Fibroblast of skin of right quadriceps (primary cell): ENCODE data around the gene CACNA1D.
"Not testable (repeated sequence)": the region's sequence is repeated elsewhere in the genome, so short reads cannot be mapped to it uniquely, and the experiment has no call there.

Source experiments
- DNase-seq: peaks from one replicate; pipeline ENCODE4 v3.0.0-alpha.2; 2013

CACNA1D gene

DNA sequence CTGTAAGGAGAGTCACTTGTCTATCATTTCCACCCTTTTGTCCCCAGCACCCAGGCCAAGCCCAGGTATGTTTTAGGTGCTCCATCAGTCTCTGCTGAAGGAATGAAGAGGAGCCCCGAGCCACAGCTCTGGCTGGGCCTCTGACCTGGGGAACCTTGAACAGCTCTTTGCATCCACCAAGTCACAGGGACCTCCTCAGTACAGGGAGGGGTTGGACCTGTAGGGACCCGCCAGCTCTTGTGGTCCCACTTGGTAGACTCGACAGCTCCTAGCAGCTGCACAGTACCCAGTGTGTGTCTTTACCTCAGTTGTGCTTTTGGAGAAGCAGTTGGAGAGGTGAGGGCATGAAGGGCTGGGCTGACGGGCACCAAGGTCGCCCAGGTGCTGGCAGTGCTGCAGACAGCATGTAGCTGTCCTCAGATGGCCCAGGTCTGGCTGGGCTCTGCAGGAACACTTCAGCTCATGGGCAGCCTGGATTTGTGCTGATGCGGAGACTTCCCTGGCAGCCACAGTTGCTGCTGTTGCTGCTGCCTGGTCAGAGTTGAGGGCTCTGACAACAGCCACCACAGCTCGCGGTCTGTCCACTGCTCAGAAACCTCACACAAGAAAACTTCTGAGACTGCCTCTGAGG, 123.6 kb downstream of the CACNA1D start:
- no peak for DNase-seq

DNA sequence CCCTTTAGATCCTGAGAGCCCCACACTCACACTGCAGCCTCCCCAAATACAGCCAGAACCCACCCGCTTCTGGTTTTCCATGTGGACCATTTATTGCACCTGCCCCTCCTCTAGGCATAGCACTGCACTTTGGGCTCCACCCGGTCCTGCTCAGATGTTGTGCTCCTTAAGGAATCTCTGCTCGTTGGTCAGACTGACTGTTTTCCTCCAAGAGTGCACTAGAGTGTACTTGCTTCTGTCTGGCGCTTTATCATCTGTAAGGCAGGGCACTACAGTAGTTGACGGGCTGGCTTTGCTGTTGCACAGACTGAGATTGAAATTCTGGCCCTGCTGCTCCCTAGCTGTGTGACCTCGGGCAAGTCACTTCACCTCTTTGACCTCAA, 124.1 kb downstream of the CACNA1D start:
- no peak for DNase-seq

DNA sequence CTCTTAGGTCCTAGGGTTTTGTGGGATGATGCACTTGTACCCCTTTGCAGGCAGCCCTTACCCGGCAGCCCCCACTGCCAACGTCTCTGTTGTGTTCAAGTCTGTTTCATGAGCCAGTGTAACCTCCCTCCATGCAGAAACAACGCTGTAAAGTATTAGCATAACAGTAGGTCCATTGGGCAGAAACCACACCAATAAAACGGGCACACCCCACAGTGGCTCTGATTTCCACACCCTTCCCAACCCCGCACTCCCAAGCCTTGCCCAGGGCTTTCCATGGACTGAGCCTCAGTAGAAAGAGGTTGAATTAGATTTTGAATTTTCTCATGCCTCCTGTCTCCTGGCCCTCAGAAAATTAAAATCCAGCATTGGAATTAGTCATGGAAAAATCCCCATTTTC, 124.5 kb downstream of the CACNA1D start:
- no peak for DNase-seq

DNA sequence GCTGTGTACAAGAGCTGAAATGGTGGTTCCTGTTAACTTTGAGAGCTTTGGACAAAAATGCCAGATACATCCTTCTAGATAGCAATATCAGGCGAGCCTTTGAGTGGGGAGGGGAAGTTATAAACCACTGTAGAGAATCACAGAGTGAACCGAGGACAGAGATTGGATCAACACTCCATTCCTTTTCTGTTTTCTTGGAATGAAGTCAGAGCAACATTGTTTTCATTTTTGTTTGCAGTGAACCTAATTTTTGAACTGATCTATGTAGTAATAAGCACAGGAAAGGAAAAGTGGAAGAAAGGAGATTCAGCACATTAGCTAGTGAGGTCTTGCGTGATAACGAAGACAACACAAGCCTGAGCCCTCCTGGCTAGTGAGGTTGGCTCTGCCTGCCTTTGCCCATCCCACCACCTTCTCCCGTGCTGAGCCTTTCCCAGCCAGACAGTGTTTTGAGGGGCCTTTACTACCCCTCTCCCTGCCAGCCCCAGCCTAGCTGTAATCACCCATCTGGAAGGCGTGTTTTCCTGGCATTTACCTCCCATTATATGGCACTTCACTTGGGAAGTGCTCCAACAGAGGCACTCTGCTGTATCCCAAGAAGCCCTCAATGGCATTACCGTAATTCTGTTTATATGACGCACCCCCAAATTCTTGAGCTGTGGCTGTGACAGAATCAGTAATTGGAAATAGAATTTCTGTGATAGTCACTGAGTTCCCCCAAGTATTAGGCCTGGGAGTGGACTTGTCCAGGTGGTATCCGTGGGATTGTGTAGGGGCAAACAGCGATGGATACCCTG, 129.8 kb downstream of the CACNA1D start:
- no peak for DNase-seq

DNA sequence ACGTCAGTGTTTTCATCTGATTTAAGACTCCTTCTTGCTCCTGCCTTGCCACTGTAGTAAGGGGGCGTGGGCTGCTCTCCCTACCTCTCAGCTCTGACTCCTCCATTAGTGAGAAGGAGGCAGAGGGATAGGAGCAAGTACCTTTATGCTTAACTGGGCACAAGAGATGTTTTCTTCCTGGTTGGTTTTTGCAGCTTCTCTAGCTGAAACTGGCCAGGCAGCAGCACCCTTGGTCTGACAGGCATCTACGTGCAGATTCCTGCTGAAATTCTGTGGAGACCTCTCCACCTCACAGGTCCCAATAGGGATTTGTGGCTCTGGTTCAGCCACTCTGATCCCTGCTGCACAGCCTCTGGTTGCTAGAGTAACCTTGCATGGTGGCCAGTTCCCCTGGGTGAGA, 132.5 kb downstream of the CACNA1D start:
- no peak for DNase-seq

DNA sequence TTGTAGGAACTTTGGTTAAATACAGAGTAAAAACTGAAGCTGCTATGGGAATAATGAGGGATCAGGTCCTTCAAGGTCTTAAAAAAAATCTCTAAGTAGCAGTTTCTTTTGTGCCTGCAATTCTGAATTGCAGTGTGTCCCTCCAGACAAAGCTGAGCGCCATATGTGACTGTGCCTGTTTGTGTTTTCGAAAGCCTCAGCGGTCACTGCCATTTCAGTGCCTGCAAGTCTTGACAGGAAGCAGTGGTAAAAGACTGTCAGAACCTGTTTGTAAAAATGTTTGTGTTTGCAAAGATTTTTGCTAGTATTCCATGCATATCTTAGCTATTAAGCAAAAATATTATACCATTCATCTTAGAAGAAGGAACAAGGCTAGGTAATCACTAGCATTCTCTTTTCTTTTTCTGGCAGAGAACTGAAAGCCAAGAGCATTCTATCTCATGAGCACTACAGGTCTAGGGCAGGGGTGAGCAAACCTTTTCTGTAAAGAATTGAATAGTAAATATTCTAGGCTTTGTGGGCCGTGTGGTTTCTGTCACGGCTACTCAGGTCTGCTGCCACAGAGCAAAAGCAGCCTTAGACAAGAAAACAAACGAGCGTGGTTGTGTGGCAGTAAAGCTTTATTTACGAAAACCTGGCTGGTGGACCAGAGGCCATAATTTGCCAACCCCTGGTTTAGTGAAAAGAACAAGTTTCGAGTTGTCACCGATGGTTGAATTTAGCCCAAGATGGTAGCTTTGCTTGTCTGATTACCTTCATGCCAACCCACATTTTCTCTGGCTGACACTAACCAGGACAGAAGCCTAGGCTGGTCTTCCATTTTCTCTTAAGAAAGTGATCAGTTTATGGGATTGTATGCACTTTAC, 134.4 kb downstream of the CACNA1D start:
- no peak for DNase-seq

DNA sequence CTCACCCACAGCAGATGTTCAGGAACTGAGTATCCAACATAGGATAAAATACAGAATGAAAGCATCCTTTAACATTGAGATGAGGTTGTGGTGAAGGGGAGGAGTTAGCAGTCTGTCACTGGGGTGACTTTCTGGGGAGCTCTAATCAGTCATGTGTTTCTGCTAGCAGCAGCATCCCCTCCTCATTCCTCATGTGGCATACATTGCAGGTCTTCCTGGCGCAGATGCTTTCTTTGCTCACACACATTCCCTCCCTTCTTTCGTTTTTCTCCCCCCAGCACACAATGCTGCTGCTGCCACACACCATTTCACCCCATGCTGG, 135.0 kb downstream of the CACNA1D start:
- no peak for DNase-seq

DNA sequence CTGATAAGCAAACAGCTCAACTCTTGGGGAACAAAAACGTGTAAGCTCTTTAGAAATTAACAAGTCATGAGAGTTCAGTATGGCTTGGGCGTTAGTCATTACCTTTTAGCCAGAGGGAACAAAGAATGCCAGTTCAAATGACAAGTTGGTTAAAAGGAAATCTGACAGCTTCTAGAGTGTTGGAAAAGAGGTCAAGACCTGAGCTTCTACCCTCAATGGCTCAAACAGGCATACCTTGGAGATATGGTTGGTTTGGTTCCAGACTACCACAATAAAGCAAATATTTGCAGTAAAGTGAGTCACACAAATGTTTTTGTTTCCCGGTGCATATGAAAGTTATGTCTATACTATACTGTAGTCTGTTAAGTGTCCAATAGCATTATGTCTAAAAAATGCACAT, 136.1 kb downstream of the CACNA1D start:
- DNase-seq: no peak

DNA sequence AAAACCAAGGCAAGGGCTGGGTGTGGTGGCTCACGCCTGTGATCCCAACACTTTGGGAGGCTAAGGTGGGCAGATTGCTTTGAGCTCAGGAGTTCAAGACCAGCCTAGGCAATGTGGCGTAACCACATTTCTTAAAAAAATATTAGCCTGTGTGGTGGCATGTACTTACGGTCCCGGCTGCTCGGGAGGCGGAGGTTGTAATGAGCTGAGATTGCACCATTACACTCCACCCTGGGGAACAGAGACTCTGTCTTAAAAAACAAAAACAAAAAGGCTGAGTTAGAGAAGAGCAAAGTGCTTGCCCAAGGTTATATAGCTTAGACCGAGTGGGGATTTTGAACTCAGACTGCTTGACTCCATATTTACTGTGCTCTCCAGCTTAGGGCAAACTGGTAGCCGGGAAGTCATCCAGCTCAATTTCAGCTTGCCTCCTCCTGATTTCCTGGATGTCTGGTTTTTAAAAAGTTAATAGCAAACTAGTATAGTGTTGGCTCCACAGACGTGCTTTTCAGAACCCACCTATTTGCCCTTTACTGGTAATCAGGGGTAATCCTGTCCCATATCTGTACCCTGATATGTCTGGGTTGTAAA, 138.9 kb downstream of the CACNA1D start:
- no peak for DNase-seq

DNA sequence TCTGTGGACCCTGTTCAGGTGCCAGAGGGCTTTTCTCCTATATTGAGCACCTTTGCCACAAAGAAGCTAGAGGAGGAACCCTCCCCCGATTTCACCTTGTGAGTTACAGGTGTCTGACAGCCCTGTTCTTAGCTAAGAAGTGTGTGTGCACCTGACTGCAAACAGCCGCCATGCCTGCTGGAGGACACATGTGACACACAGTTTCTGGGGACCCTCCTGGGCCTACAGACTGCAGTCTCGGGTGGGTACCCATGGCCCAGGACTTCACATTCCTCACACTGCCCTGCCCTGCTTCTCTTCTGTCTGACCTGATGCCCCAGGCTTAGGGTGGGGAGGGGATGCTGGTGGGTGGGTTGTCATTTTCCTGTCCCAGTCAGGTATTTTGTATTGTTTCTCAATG, 140.6 kb downstream of the CACNA1D start:
- DNase-seq: no peak

DNA sequence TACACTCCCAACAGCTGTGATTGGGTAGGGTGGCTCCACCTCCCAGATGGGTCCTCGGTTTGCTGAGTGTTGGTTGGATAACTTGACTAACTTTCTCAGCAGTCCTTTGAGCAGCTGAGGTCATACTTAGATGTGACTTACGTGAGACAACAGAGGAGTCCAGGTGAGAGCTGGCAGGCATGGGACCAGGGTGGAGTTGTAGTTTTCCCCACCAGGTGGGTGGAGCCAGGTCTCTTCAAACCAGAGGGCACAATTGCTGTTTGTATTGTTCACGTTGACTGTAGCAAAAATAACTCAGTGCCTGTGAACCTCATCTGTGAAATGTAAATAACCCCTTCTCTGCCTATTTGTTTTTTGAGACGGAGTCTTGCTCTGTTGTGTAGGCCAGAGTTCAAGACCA, 144.4 kb downstream of the CACNA1D start:
- not testable (repeated sequence) for DNase-seq

DNA sequence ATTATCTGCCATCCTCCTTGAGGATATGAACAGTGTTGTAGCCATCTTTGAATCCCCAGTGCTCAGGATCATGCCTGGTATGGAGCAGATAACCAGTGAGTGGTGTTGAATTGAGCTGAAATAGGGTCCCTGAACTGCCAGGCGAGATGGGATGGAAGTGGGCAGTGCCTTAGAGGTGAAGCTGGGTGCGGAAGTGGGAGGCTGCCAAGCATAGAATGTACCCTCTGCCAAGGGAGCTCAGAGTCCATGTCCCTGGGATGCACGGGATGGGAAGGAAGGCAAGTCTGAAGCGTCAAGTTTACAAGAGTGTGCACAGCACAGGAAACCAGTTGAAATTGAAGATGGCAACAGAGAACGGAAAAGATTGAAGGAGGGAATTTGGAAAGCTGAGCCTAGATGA, 147.0 kb downstream of the CACNA1D start:
- DNase-seq: no peak

DNA sequence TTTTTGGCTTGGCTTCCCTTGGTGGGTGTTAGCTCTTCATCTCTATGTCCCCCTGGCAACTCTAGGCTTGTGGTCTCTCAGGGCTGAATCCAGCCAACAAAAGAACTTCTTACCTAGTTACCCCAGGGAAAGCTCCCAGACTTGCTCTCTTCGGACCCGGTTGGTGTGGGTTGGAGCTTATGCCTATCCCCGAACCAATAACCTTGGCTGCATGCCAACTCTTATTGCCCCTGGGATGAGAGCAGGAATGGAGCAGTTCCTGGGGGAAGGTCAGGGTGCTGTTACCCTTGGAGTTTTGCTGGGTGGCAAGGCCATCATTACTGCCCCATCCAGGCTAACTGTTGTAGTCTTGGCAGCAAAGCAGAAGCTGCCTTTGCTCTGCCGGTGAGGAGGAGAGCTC, 147.8 kb downstream of the CACNA1D start:
- DNase-seq: no peak

DNA sequence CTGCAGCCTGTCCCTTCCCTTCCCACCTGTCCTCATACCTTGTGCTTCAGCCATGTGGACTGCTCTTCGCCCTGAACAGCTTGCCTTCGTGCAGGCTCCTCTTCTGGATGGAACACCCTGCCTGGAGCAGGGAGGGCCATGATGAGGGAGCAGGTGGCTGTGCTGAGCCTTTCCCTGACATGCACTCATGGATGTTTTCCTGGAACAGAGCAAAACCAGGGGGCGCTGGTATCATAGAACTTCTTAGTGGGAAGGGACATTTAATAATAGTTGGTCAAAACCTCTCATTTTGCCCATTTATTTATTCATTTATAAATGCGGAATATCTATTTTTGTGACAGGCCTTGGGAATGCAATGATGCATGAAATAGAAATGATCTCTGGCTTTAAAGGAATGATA, 149.3 kb downstream of the CACNA1D start:
- no peak for DNase-seq

DNA sequence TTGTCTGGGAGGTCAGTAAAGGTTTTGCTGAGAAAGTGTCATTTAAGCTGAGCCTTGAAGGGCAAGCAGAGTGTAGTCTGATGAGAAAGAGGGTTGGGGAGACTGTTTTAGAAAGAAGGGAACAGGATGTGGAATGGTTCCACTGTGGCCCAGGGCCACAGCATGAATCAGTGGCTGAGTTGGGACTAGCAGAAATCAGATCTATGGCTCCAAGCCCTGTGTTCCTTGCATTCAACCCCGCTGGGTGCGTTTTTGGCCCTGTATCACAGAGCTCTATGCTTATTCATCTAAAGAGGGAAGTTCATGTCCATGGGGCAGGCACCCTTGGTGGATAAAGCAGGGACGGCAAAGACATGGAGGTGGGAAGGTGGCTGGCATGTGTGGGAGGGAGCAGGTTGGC, 151.3 kb downstream of the CACNA1D start:
- DNase-seq: no peak

DNA sequence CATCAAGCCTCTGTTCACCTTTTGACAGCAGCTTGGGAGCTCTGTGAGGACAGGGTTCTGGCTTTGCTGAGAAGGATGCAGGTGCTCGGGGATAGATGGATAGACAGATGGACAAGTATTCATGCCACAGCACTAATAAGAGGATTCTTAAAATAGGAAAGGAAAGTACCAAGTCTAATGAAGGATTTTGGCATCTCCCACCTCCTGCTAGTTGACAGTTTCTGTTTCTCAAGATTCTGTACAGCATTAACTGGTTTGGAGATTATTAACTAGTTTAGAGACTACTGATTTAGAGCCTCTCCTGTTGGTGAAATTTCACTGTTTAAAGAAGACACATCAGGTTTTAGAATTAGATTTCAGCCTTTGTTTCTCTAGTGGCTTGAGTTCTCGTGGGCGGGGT, 152.3 kb downstream of the CACNA1D start:
- no peak for DNase-seq

DNA sequence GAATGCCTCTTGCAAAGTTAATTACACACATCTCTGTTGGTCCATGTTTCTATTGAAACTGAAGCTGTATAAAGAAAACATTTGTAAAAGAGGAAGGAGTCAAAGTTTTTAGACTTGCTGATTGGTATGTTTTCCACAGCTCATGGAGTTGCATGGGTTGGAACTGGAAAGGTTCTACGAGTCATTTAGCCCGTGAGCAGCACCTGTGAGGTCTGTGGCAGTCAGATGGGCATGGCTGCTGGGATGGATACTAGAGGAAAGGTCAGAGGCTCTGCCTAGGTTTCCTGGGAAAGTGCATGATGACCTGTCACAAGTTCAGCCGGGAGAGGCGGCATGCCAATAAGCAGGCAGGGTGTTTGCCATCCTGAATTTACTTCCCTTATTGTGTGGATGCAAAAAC, 155.4 kb downstream of the CACNA1D start:
- DNase-seq: no peak

DNA sequence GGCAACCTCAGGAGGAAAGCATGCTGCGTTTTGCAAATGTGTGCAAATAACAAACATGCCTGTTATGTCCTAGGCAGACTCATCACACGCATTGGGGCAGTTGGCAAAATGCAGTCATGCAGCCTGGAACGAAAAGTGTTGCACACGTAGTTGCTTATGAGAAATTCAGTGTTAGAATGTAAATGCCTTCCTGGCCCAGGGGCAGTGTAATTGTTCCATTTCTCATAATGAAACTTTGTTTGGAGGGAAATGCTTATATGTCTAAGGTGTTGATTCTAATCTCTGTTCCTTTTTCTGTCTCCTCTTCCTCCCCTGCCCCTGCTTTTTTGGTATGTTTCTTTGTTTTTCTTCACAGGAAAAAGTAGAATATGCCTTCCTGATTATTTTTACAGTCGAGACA, 156.0 kb downstream of the CACNA1D start:
- no peak for DNase-seq

DNA sequence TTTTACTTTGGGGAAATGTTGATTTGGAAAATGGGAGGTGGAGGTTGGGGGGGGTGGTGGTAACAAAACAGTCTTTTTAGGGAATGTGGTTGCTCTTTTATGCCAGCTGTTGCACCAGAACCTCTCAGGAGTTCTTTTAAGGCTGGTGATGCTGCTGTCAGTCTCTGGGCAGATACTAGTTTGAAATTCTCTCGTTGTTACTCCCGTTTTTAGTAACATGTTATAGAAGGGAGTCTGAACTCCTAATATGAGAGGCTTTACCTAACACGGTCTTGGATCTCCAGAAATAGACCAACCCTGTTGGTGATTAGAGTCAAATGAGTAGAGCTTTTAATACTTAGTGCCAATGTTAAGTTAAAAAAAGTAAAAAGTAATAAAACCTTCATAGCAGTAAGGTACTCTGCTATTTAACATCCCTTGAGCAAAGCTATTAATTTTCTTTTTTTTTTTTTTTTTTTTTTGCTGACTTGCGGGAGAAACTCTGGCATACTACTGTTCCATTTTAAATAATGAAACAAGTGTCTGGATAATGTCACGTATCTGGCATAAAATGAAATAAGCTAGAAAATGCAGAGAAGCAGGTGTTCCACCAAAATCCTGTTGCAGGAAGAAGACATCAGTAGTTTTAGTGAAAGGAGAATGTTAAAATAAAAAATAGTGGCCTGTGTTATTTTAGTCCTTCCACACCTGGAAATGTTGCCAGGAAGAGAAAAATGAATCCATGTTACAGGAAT, 156.7 kb downstream of the CACNA1D start:
- no peak for DNase-seq

DNA sequence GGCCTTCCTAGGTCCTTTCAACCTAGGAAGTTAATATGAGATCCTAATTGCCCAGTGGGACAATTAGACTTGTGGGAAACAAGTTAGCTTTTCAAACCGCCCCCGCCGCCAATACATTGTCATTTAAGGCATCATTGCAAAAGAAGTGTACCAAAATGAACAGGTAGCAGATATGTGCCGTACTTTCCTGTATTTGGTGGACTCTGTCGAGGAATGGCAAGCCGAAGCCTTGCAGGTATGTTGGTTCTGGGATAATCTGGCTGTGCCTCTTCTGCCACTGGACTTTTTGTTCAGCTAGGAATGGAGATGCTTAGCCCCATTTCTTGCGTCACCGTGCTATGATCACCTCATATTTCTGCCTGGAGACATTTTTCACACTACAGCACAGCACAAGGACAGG, 157.5 kb downstream of the CACNA1D start:
- DNase-seq: no peak

DNA sequence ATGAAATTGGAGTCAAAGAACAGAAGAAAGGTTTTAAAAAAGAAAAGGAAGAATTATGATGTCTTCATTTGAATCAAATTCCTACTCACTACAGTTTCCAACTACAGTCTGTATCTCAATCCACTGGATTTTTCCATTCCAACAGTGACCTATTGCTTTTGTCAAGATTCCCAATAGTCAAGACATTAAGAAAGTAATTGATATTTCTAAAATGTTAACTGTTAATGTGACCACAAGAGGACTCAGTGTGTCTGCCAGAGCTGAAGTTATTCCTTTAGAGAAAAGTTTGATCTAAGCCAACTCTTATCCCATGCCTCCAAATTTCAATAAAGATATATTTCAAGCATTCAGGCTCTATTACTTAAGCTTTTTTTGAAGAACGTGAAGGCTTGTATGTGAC, 163.2 kb downstream of the CACNA1D start:
- no peak for DNase-seq

DNA sequence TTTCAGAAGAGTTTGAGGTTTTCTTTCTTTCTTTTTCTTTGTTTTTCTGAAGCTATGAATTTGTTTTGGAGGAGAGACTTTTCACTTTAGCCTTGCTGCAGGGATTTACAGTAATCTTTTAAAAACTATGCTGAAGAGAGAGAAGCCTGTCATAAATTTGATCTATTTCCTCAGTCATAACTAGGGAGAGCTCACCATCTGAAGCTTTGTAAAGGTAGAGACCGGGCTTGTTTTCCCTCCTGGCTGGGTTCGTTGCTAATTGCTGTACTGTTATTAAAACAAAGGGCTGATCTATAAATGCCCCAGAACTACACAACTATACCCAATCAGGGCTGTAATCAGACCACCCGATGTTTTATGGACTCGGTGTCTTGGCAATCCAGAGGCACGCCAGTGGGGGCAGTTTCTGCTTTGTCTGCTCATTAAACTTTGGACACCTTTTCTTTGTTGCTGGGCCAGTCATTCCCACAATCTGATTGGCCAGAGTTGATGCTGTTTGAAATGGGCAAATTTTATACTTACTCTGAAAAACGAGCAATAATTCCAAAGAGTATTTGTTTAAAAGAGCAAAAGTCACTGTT, 164.3 kb downstream of the CACNA1D start:
- no peak for DNase-seq

DNA sequence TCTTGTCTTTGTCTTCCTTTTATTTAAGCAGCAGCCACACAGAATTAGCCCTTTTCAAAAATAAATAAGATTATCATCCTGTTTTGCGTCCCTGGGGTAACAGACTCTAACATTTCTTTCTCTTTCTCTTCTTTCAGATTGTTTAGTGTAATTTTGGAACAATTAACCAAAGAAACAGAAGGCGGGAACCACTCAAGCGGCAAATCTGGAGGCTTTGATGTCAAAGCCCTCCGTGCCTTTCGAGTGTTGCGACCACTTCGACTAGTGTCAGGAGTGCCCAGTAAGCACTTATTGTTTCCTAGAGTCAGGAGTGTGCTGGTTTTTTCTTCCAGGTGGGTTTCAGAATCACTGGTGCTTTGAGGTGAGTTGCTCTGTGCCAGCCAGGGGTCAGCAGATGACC, 165.6 kb downstream of the CACNA1D start:
- no peak for DNase-seq
